NOMO-1 treated with dmso at 0.1 percent for 144 hours (cell line): Measurements from ENCODE around the gene CPNE7.
"Not testable (repeated sequence)": the region's sequence is repeated elsewhere in the genome, so short reads cannot be mapped to it uniquely, and the experiment has no call there.

Experiments
- DNase-seq: peaks from one replicate; lab custom pipeline; 2025; ENCODE audit not compliant: unreplicated experiment; lab: John Stamatoyannopoulos, UW

CPNE7 gene

GRCh38 chr16:89582614-89583196 is 7.1 kb downstream of the CPNE7 start:
- no peak for DNase-seq

- no peak for DNase-seq
Measured at GRCh38 chr16:89583197-89583894, 7.8 kb downstream of the CPNE7 start.

GRCh38 chr16:89583895-89584644 is 8.5 kb downstream of the CPNE7 start:
- no peak for DNase-seq

DNA sequence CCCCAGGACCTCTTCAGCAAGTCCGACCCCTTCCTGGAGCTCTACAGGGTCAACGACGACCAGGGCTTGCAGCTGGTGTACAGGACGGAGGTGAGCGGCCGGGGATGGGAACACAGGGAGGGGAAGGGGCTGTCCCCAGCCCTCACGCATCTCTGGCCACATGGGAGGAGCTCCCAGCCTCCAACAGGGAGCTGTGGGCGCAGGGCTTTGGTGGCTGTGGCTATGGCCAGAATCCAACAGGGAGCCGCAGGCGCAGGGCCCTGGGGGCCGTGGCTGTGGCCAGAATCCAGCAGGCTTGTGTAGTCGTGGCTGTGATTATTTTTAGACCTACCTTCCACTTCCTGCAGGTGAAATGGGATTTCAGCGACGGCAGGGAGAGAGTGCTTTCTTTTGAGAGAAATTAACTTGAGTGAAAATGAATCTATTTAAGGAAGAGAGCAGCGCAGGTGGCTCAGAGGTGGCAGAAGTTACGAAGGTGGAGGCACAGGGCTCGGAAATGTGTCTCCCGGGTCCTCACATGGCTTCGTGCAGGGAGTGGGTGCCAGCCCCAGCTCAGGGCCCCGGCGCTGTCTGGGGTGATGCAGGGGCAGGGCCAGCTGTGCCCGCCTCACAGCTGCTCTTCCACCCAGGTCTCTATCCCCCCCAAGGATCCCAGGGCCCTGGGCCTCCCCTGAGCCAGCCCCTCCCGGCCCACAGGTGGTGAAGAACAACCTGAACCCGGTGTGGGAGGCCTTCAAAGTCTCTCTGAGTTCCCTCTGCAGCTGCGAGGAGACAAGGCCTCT is 9.4 kb downstream of the CPNE7 start:
- DNase-seq = no peak

GRCh38 chr16:89586218-89586617 is 10.7 kb downstream of the CPNE7 start:
- no peak for DNase-seq

- no peak for DNase-seq
Measured at GRCh38 chr16:89586853-89587252, 11.3 kb downstream of the CPNE7 start.

DNA sequence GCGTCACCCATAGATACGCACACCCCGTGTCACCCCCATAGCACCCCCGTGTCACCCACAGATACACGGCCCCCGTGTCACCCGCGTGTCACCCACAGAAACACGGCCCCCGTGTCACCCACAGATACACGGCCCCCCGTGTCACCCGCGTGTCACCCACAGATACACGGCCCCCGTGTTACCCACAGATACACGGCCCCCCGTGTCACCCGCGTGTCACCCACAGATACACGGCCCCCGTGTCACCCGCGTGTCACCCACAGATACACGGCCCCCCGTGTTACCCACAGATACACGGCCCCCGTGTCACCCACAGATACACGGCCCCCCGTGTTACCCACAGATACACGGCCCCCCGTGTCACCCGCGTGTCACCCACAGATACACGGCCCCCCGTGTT is 12.1 kb downstream of the CPNE7 start:
- DNase-seq = not testable (repeated sequence)

DNA sequence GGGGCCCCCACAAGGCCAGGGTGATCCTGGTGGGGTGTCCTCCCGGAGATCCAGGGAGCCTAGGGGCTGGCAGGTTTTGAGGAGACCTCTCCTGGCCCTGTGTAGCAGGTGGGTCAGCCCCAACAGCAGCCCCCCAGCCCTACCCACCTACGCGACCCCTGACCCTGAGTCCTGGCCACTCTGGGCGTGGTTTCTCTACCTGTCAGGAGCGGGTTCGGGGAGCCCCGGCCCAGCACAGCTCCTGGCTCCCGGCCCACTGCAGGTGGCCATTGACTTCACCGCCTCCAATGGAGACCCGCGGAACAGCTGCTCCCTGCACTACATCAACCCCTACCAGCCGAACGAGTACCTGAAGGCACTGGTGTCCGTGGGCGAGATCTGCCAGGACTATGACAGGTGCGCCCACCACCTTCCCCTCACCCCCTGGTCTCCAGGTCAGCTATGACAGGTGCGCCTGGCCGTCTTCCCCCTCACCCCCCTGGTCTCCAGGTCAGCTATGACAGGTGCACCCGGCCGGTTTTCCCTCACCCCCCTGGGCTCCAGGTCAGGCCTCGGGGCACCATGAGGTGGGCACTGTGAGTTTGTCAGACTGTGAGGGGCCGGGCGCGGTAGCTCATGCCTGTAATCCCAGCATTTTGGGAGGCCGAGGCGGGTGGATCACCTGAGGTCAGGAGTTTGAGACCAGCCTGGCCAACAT is 13.0 kb downstream of the CPNE7 start:
- no peak for DNase-seq

DNA sequence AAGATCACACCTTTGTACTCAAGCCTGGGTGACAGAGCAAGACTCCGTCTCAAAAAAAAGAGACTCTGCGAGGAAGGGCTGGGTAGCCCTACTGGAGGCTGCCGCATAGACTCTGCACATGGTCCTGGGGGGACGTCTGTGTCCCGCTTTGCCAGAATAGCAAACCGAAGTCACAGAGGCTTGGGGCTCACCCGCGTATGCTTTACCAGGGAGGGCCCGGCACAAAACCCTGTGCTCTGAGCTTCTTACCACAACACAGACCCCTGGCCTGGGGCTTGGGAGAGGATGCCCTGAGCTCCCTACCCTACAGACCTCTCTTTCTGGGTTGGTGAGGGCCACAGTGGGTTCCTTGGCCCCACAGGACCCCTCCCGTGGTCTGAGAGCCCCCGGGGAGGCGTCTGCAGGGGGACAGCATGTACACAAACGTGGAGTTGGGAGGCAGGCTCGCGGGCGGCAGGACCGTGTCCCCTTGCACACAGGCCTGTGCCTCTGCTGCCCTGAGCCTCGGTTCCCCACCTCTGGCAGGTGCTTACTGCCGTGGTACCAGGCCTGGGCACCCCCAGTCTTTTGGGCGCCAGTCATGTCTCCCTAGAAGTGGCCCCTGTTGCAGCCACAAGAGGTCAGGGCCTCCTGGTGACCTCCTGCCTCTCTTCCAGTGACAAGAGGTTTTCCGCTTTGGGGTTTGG is 13.8 kb downstream of the CPNE7 start:
- no peak for DNase-seq

DNA sequence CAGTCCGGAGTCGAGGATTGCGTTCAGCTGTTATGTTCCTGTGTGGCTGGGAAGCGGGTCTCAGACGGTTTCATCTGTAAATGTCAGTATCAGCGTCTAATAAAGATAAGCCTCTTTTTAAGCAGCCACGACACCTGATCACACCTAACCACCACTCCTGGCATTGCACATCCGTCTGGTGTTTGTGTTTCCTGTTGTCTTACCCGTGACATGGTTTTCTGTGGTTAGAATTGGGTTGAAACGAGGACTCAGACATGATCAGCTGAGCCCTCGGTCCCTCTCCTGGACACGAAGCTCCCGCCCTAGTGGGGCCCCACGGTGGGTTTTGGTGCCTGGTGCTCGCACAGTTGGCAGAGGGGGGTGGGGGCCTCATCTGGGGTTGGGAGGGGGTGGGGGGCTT is 18.3 kb downstream of the CPNE7 start:
- DNase-seq = no peak

- no peak for DNase-seq
Measured at GRCh38 chr16:89595330-89596060, 19.9 kb downstream of the CPNE7 start.

DNA sequence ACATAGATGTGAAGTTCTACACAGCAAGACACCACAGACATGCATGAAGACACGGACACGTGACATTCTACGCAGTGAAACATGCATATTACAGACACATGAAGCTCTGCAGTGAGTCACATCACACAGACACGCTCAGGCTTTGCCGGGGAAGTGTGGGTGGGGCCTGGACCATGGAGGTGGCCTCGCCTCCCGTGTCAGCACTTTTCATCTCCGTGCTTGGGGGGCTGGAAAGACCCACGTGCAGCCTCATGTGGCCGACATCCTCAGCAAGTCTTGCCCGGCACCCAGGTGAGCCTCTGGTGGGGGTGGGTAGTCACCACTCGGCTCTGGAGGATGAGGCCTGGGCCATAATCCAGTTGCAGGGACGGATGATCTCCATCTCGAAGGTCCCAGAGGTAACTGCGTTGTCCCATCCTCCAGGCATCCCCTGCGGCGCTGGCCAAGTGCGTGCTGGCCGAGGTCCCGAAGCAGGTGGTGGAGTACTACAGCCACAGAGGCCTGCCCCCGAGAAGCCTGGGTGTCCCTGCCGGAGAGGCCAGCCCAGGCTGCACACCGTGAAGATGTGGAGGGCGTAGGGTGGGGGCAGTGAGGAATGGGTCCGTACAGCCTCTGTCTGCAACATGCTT is 20.6 kb downstream of the CPNE7 start:
- no peak for DNase-seq

- DNase-seq = no peak
Measured at GRCh38 chr16:89596957-89597649, 21.5 kb downstream of the CPNE7 start.

DNA sequence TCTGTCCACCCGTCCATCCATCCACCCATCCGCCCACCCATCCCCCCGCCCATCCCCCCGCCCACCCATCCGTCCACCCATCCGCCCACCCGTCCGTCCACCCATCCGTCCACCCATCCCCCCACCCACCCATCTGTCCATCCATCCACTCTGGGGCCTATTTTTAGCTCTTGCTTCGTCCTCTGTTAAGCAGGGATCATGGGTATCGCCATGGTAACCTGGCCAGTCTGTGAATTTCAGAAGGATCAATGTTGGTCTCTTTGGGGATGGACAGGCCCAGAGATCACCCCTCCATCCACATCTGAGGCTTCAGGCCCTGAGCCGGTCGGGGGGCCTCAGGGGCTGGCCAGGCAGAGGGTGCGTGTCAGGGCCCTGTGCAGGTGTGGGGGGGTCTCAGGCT is 22.6 kb downstream of the CPNE7 start:
- DNase-seq = no peak

DNA sequence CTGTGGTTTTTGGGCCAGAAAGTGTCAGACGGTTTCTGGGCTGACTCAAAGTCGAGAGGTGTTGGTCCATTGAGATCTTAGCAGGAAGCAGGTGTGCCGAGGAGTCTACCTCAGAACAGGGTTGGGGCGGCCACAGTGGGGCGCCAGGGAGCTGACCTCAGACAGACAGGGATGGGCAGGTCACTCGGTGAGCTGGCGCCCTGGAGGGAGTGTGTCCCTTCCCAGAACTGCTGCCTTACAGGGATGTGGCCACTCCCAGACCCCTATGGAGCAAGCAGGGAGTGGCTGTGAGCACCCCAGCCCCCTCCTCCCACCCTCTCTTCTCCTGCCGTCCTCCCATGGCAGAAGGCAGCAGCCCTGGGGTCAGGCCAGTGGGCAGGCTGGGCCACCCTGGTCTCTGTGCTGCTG is 23.9 kb downstream of the CPNE7 start:
- DNase-seq = no peak

DNA sequence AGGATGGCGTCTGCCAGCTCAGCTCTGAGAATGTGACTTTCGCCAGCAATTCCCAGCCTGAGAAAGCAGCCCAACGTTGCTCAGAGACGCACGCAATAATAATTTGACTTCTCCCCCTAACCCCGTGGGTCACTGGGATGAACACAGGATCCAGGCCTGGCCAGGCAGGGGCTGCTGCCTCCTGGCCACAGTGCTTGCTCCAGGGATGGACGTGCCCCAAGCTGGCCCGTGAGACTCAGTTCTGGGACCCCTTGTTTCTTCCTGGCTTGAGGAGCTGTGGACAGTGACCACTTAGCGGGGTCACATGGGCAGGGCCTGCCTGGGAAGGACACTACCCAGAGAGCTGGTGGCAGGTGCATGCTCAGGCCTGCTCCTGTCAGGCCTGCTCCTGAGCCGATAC is 24.3 kb downstream of the CPNE7 start:
- DNase-seq = no peak

- no peak for DNase-seq
Measured at GRCh38 chr16:89600427-89600826, 24.9 kb downstream of the CPNE7 start.

DNA sequence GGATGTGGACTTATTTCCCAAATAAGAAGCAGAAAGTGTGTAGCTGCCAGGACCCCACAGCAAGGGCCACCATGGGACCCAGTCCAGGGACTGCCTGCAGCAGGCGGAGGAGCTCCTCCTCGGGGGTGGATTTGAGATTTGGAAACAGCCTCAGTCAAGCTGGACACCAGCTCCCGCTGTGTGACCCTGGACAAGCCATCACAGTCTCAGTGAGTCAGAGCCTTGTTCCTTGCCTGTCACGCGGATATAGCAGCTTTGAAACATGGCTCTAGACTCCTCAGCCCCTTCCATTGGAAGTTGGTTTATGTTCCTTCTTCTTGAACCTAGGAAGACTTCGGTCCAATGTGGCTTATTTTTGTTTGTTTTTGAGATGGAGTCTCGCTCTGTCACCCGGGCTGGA is 25.4 kb downstream of the CPNE7 start:
- no peak for DNase-seq

DNA sequence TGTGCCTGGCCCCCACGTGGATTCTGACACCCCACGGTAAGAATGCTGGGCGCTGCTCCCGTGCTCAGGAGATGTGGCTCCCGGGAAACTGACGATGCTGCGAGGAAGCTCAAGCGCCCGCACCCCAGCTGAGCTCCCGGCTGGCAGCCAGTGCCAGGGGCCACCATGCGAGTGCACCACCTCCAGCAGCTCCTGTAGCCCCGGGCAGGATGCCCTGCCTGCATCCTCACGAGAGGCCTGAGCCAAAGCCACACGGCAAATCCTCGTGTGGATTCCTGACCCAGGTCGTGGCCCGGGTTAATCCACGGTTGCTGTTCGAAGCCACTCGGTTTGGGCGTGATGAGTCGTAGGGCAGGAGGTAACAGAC is 26.3 kb downstream of the CPNE7 start:
- DNase-seq = no peak
